ENCODE data around the gene ZNF341.

GRCh38 chr20:33828326-33828844, 96.6 kb downstream of the ZNF341 start:
- TF ChIP-seq, protein P1, sequence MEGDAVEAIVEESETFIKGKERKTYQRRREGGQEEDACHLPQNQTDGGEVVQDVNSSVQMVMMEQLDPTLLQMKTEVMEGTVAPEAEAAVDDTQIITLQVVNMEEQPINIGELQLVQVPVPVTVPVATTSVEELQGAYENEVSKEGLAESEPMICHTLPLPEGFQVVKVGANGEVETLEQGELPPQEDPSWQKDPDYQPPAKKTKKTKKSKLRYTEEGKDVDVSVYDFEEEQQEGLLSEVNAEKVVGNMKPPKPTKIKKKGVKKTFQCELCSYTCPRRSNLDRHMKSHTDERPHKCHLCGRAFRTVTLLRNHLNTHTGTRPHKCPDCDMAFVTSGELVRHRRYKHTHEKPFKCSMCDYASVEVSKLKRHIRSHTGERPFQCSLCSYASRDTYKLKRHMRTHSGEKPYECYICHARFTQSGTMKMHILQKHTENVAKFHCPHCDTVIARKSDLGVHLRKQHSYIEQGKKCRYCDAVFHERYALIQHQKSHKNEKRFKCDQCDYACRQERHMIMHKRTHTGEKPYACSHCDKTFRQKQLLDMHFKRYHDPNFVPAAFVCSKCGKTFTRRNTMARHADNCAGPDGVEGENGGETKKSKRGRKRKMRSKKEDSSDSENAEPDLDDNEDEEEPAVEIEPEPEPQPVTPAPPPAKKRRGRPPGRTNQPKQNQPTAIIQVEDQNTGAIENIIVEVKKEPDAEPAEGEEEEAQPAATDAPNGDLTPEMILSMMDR (IDR thresholded peaks at IDR 0.05; ENCODE audit: control extremely low read depth in 1 of 3, insufficient read depth in 1 of 3, low read depth in 1 of 3, low read length in 3 of 3): no peak
- TF ChIP-seq KDM1A (IDR thresholded peaks at IDR 0.05; ENCODE audit: borderline replicate concordance, low read length) (no peak), FOSL1 (IDR thresholded peaks at IDR 0.05; ENCODE audit: insufficient read depth, low read depth, low read length) (no peak), EZH2 (IDR thresholded peaks at IDR 0.05; ENCODE audit: low read depth, low read length, severe bottlenecking) (no peak), ASH2L (IDR thresholded peaks at IDR 0.05; ENCODE audit: low read length) (no peak), POLR2AphosphoS5 (IDR thresholded peaks at IDR 0.05; ENCODE audit: low read depth, low read length) (no peak), POLR2A (IDR thresholded peaks at IDR 0.05; ENCODE audit: control extremely low read depth in 1 of 2, low read depth in 2 of 2, low read length in 2 of 2) (no peak), SIN3A (conservative IDR thresholded peaks at IDR 0.05 in 1 of 2, IDR thresholded peaks at IDR 0.05 in 1 of 2; ENCODE audit: low read depth in 1 of 2, low read length in 2 of 2) (no peak), YY1 (IDR thresholded peaks at IDR 0.05; ENCODE audit: low read depth, low read length) (no peak), ATF2 (IDR thresholded peaks at IDR 0.05; ENCODE audit: low read length) (no peak), CHD2 (IDR thresholded peaks at IDR 0.05; ENCODE audit: low read length) (no peak), TAF1 (IDR thresholded peaks at IDR 0.05; ENCODE audit: low read depth, low read length) (no peak)

Measured in H1 (cell line).